ENCODE measurements around the gene ELL. TPM values are rescaled to one million over a fixed set of nuclear protein-coding genes. Genes with fewer than 3 reads are reported as not detected.

ELL gene
- total RNA-seq, 1 donor from 2014 or later, result 27.8 TPM

DNA sequence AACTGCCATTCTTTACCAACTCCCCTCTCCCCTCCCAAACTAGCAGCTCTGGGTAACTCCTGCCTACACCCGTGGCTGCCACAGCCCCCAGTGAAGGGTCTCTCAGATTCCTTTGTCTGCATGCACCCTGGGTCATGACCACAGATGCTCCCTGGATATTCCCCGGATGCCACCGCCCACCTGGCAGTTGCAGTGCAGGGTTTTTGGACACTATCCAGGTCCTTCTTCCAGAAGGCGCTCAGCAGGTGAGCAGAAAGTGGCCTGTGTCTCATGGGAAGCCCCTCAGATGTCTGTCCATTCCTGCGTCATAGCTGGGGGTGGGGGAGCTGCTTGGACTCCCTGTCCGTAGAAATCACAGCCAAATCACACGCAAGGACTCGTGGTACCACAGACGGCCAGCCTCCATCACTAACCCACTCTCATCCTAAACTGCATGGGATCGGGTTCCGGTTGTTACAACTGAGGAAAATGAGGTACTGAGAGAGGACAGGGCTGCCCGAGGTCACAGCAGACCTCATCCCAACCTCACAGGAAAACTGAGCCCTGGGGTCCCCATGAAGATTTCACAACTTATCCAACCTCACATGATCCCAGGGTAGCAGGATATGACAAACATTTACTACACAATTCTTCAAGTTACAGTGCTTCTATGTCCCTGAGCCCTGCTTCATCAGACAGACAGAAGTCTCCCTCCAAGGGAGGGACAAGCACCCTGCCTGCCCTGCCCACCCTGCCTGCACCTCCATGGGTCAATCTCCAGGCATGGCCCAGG is 38.6 kb downstream of the ELL start:
- peaks cover 58% of the 10 kb centered on the region for H3K4me1 Mint-ChIP-seq
- no peak for DNase-seq
- H3K27ac Mint-ChIP-seq, result peak overlapping the region; percentile 14
- no peaks in the 10 kb centered on the region for H3K27me3 Mint-ChIP-seq
- H3K4me3 Mint-ChIP-seq, result no peak overlapping the region
- intact Hi-C loops (cut with micrococcal nuclease), result no loop called here
- peaks cover 5% of the 10 kb centered on the region for H3K36me3 Mint-ChIP-seq (ENCODE audit: low read depth)
- no peaks in the 10 kb centered on the region for H3K9me3 Mint-ChIP-seq

DNA sequence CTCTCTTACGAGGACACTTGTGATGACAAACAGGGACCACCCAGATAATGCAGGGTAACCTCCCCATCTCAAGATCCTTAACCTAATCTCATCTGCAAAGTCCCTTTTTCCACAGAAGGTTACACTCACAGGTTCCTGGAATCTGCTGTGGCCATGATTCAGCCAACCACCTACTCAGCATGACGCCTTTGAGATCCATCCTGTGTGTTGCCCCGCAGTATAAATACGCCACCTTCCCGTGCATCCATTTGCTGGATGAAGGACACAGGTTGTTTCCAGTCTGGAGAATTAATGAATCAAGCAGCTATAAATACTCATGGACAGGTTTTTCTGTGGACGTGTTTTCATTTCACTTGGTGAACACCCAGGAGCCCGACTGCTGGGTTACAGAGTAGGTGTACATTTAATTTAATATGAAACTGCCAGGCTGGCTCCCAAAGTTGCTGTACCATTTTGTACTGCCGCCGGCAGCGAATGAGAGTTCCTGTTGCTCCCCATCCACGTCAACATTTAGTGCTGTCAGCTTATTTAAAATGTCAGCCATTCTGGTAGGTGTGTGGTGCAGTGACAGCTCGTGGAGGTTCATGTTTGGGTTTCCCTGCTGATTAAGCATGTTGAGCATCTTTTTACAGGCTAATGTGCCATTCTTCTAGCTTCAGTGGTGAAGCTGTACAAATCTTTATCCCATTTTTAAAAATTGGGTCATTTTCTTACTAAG is 40.2 kb downstream of the ELL start:
- no peak for DNase-seq
- Mint-ChIP-seq H3K4me1 (peaks cover 61% of the 10 kb centered on the region), H3K4me3 (peak overlapping the region; percentile 24), H3K36me3 (ENCODE audit: low read depth) (peaks cover 4% of the 10 kb centered on the region), H3K9me3 (no peaks in the 10 kb centered on the region), H3K27me3 (no peaks in the 10 kb centered on the region), H3K27ac (peak overlapping the region; percentile 82)
- intact Hi-C loops (cut with micrococcal nuclease), result no loop called here

DNA sequence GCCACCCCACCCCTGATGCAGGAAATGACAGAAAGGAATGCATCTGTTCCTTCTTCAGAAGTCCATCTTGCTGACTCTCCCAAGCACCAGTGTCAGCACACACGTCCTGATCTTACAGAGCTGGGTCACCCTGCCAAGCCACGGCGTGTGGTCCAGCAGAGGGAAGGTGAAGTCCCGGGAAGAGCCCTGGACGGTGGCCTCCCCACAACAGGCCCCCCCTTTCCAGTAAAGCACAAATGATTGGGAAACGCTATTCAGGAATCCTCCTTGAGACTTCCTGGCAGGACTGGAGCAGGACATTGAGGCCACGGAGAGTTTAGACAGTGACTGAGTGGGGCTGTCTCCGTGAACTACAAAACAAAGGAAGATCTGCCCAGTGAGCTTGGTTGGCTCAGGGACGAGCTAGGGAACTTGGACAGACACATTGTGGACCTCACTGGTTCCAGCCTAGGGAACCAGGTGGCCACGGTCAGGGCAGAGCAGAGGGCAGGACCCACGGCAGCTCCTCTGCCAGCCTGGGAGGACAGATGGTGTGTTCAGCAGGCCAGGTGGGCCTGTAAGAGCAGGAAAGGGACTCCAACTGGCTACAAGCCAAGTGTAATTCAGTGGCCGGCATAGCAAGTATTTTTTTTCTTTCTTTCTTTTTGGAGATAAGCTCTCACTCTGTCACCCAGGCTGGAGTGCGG is 41.7 kb downstream of the ELL start:
- no peaks in the 10 kb centered on the region for H3K9me3 Mint-ChIP-seq
- peaks cover 4% of the 10 kb centered on the region for H3K36me3 Mint-ChIP-seq (ENCODE audit: low read depth)
- H3K27me3 Mint-ChIP-seq, result no peaks in the 10 kb centered on the region
- peak overlapping the region; percentile 96 for H3K27ac Mint-ChIP-seq
- H3K4me1 Mint-ChIP-seq, result peaks cover 62% of the 10 kb centered on the region
- intact Hi-C loops (cut with micrococcal nuclease), result no loop called here
- no peak for DNase-seq
- peak overlapping the region; percentile 82 for H3K4me3 Mint-ChIP-seq

DNA sequence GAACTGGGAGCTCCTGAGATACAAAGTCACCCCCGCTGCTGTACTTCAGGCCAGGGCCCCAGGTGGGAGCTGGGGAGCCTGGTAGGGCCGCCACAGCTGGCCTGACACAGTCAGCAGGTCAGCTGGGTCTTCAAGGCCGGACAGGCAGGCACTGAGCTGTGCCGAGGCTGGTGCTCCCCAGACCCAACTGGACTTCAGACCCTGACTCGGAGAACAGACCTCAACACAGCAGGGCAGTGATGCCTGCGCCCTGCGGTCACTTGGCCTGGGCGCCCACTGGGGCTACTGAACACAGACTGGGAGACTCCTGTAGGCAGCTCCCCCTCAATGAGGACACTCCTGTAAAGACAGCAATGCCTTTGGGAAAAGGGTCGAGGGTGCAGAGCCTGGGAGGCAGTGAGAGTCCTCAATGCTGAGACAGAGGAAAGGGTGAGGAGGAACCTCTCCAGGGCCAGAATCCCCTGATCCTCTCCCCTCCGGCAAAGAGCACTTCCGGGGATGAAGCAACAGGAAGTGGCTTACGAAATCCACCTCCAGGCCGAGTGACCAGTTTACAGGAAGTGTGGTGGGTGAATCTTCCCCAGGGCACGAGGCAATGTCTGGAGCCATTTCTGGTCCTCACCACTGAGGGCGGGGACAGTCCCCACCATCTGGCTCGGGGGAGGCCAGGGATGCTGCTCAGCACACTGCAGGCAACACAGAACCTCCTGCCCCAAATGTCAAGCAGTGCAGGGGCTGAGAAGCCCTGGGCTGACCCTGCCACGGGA is 43.1 kb downstream of the ELL start:
- Mint-ChIP-seq H3K4me1 (peaks cover 61% of the 10 kb centered on the region), H3K9me3 (no peaks in the 10 kb centered on the region), H3K27ac (peak overlapping the region; percentile 96), H3K27me3 (no peaks in the 10 kb centered on the region), H3K4me3 (peak overlapping the region; percentile 82), H3K36me3 (ENCODE audit: low read depth) (peaks cover 4% of the 10 kb centered on the region)
- intact Hi-C loops (cut with micrococcal nuclease), result loop anchor here (1.0 to 5.0 kb wide), 3 partner anchors 18 to 94 kb away; partner anchors contain the start of genes ELL and UBA52
- DNase-seq, result peak; percentile 84

DNA sequence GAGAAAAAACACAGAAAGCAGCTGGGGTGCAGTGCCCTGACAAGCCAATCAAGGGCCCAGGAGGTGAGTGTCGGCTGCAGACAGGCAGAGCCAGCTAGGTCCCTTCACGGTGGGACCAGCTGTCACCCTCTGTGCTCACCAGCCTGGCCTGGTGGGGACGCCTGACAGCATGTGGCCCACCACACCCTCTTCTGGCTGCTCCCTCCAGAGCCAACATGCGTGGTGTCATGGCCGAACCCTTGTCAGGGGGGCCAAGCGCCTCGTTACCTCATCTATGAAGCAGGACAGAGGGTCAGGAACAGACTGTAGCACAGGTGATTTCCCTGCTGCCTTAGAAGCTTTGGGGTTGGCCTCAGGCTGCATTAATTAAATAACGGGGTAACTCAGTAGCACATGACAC is 43.9 kb downstream of the ELL start:
- intact Hi-C loops (cut with micrococcal nuclease), result loop anchor here (5.0 kb wide), 1 partner anchor 94 kb away; the partner anchor contains the start of gene UBA52
- no peak for DNase-seq
- peaks cover 57% of the 10 kb centered on the region for H3K4me1 Mint-ChIP-seq
- peak overlapping the region; percentile 96 for H3K27ac Mint-ChIP-seq
- no peak overlapping the region for H3K4me3 Mint-ChIP-seq
- H3K36me3 Mint-ChIP-seq (ENCODE audit: low read depth), result peaks cover 4% of the 10 kb centered on the region
- no peaks in the 10 kb centered on the region for H3K27me3 Mint-ChIP-seq
- H3K9me3 Mint-ChIP-seq, result no peaks in the 10 kb centered on the region

DNA sequence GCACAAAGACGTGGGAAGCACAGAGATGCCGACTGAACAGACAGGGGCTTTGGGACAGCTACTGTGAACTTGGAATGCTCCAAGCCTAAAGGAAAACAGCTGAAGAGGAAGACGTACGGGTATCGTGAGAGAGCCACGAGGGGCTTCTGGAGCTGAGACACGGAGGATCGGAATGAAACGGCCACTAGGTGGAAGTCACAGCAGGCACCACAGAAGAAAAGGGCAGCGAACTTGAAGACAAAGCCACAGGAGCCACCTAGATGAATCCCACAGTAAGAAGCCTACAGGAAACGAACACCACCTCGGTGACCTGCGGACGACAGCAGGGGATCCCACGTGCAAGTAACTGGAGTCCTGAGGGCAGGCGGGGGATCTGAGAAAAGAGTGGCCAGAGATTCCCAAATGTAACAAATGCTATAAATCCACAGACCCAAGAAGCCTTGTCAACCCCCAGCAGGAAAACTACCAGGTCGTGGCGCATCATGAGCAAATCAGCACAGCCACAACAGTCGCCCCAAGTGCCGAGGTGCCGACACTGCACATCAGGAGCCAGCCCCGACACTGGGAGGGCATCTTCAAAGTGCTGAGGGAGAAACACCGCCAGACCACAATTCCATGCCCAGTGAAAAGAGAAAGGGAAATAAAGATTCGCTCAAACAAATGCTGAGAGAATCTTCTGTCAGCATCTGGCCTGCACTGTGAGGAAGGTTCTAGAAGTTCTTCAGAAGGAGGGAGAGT is 44.7 kb downstream of the ELL start:
- intact Hi-C loops (cut with micrococcal nuclease), result loop anchor here (5.0 kb wide), 1 partner anchor 95 kb away; the partner anchor contains the start of gene UBA52
- no peak for DNase-seq
- H3K27me3 Mint-ChIP-seq, result no peaks in the 10 kb centered on the region
- peak overlapping the region; percentile 96 for H3K27ac Mint-ChIP-seq
- H3K4me1 Mint-ChIP-seq, result peaks cover 49% of the 10 kb centered on the region
- H3K36me3 Mint-ChIP-seq (ENCODE audit: low read depth), result peaks cover 4% of the 10 kb centered on the region
- H3K4me3 Mint-ChIP-seq, result no peak overlapping the region
- no peaks in the 10 kb centered on the region for H3K9me3 Mint-ChIP-seq

DNA sequence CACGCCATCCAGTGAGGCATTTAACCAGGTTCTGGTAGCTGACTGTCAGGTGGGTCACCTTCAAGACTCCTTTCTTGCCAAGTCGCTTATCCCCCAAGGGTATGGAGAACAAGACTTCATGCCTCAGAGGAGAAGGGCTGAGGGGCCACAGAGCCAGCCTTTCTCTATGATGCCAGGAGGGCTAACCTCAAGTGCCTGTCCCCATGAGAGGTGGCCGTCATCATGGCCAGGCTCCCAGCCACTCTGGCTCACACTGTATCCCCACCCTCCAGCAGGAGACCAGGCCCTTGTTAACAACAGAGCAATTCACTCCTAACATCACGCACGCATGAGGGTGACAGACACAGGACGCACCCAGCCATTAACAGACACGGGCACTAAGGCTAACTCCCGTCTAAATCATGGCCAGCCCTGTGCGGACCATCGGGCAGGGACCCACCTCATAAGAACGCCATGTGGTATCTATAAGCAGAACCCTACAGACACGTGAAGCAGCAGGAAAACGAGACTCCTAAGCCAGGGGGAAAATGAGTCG is 45.3 kb downstream of the ELL start:
- peaks cover 6% of the 10 kb centered on the region for H3K36me3 Mint-ChIP-seq (ENCODE audit: low read depth)
- peaks cover 45% of the 10 kb centered on the region for H3K4me1 Mint-ChIP-seq
- H3K27ac Mint-ChIP-seq, result peak overlapping the region; percentile 96
- intact Hi-C loops (cut with micrococcal nuclease), result loop anchor here (5.0 kb wide), 1 partner anchor 96 kb away; the partner anchor contains the start of gene UBA52
- H3K27me3 Mint-ChIP-seq, result no peaks in the 10 kb centered on the region
- no peak for DNase-seq
- no peaks in the 10 kb centered on the region for H3K9me3 Mint-ChIP-seq
- no peak overlapping the region for H3K4me3 Mint-ChIP-seq

DNA sequence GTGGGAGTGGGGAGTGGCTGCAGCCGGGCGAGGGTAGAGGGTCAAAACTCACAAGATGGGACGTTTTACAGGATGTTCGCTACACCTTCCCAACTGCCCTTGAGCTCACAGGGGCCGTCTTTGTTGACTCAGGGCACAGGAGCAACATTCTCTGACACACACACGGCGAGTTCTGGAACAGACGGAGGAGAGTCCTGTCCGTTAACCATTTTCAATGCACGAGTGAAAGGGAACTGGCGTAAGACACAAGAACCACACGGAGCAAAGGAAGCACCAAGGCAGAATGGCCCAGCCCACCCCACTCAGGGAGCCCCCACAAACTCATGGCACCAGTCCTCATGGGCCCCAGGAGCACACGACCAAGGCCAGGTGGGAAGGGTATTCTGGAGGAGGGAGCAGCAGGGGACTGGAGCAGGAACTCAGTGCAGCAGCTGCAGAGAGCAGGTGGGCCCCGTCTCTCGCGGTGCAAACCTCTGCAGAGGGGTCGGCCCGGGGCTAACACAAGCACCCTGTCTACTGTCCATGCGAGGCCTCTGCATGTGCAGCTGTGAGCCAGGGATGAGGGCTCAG is 46.0 kb downstream of the ELL start:
- Mint-ChIP-seq H3K4me3 (no peak overlapping the region), H3K4me1 (peaks cover 38% of the 10 kb centered on the region), H3K27ac (peak overlapping the region; percentile 48), H3K27me3 (no peaks in the 10 kb centered on the region), H3K9me3 (no peaks in the 10 kb centered on the region), H3K36me3 (ENCODE audit: low read depth) (peaks cover 4% of the 10 kb centered on the region)
- DNase-seq, result no peak
- intact Hi-C loops (cut with micrococcal nuclease), result loop anchor here (5.0 kb wide), 1 partner anchor 96 kb away; the partner anchor contains the start of gene UBA52

DNA sequence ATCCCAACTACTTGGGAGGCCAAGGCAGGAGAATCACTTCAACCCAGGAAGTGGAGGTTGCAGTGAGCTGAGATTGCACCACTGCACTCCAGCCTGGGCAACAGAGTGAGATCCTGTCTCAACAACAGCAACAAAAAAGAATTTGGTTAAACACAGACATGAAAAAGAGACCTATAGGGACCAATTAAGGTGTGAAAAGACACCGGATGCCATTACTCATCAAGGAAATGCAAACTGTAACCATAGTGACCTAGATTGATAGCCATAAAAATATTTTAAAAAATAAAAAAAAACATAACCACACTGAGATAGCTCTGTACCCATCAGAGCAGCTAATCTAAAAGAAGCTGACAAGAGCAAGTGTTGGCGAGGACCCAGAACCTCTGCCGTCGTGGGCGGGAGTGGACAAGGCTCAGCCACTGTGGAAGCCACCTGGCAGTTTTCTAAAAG is 46.8 kb downstream of the ELL start:
- intact Hi-C loops (cut with micrococcal nuclease), result loop anchor here (5.0 kb wide), 1 partner anchor 97 kb away; the partner anchor contains the start of gene UBA52
- Mint-ChIP-seq H3K36me3 (ENCODE audit: low read depth) (peaks cover 4% of the 10 kb centered on the region), H3K4me3 (no peak overlapping the region), H3K27ac (peak overlapping the region; percentile 48), H3K9me3 (no peaks in the 10 kb centered on the region), H3K4me1 (peaks cover 34% of the 10 kb centered on the region), H3K27me3 (no peaks in the 10 kb centered on the region)
- DNase-seq, result no peak

DNA sequence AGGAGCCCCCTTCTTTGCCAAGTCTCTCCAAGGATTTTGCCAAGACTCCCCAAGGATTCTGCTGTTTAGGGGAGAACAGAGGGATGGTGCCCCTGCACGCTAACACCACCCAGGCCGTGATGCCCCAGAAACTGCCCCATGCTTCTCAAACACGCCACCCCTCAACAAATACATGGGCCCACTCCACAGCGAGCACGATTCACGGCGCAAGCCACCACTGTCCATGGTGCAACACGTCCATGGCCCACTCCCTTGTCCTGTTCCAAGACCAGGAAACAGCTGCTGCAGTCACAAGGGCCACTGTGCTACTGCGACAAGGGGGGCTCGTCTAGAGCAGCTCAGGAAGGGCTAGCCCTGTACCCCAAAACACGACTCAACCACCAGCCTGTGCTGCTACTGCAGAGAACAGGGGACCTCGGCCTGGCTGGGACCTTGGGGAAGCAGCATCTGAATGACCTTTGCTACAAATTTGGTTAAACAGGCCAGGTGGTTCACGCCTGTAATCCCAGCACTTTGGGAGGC is 47.4 kb downstream of the ELL start:
- H3K9me3 Mint-ChIP-seq, result no peaks in the 10 kb centered on the region
- H3K36me3 Mint-ChIP-seq (ENCODE audit: low read depth), result peaks cover 4% of the 10 kb centered on the region
- intact Hi-C loops (cut with micrococcal nuclease), result no loop called here
- DNase-seq, result no peak
- no peaks in the 10 kb centered on the region for H3K27me3 Mint-ChIP-seq
- H3K27ac Mint-ChIP-seq, result peak overlapping the region; percentile 28
- H3K4me1 Mint-ChIP-seq, result peaks cover 29% of the 10 kb centered on the region
- H3K4me3 Mint-ChIP-seq, result no peak overlapping the region

DNA sequence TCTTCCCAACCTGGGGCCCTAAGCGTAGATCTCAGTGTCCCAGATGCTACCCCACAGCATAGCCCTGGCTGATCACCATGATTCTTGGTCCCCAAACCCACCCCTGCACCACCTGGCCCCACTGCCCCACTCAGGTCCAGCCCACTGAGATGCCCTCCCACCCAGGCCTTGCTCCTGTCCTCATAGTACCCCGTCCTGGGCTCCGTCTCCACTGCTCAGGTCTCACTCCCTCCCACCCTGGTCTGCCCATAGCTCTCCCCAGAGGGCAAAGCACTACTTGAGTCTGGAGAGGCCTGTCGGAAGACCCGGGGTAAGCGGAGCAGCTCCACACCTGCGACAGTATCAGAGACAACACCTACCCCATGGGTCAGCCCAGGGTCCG is 48.2 kb downstream of the ELL start:
- Mint-ChIP-seq H3K27ac (no peak overlapping the region), H3K36me3 (ENCODE audit: low read depth) (peaks cover 2% of the 10 kb centered on the region), H3K4me1 (peaks cover 24% of the 10 kb centered on the region), H3K27me3 (no peaks in the 10 kb centered on the region), H3K9me3 (no peaks in the 10 kb centered on the region), H3K4me3 (no peak overlapping the region)
- intact Hi-C loops (cut with micrococcal nuclease), result no loop called here
- DNase-seq, result no peak
